ENCODE data around the gene ZNF346.

ZNF346 gene

GRCh38 chr5:177093803-177094202, 71.3 kb downstream of the ZNF346 start:
- H3K4me3 ChIP-seq (ENCODE audit: low read depth, low read length): no peak overlapping the region
- no peak for TF ChIP-seq CTCF (conservative IDR thresholded peaks at IDR 0.05; ENCODE audit: low read depth, low read length)
- DNase-seq (ENCODE audit: low read depth): no peak

- H3K4me3 ChIP-seq (ENCODE audit: low read depth, low read length): no peak overlapping the region
- TF ChIP-seq CTCF (conservative IDR thresholded peaks at IDR 0.05; ENCODE audit: low read depth, low read length): no peak
- peak; percentile 90 for DNase-seq (ENCODE audit: low read depth)
Observed at GRCh38 chr5:177094224-177095087, 72.0 kb downstream of the ZNF346 start.

GRCh38 chr5:177095088-177095669, 72.7 kb downstream of the ZNF346 start:
- H3K4me3 ChIP-seq (ENCODE audit: low read depth, low read length): no peak overlapping the region
- DNase-seq (ENCODE audit: low read depth): no peak
- TF ChIP-seq CTCF (conservative IDR thresholded peaks at IDR 0.05; ENCODE audit: low read depth, low read length): no peak

- no peak for DNase-seq (ENCODE audit: low read depth)
- TF ChIP-seq CTCF (conservative IDR thresholded peaks at IDR 0.05; ENCODE audit: low read depth, low read length): no peak
- no peak overlapping the region for H3K4me3 ChIP-seq (ENCODE audit: low read depth, low read length)
Observed at GRCh38 chr5:177096162-177097015, 73.9 kb downstream of the ZNF346 start.

- H3K4me3 ChIP-seq (ENCODE audit: low read depth, low read length): no peak overlapping the region
- no peak for TF ChIP-seq CTCF (conservative IDR thresholded peaks at IDR 0.05; ENCODE audit: low read depth, low read length)
- no peak for DNase-seq (ENCODE audit: low read depth)
Observed at GRCh38 chr5:177097016-177097985, 74.8 kb downstream of the ZNF346 start.

- TF ChIP-seq CTCF (conservative IDR thresholded peaks at IDR 0.05; ENCODE audit: low read depth, low read length): no peak
- no peak for DNase-seq (ENCODE audit: low read depth)
- no peak overlapping the region for H3K4me3 ChIP-seq (ENCODE audit: low read depth, low read length)
Observed at GRCh38 chr5:177098120-177098469, 75.6 kb downstream of the ZNF346 start.
